ENCODE data around the gene FMNL2.
A peak's percentile ranks its signal among the peaks of the same experiment; 100 is the strongest.

Gene FMNL2

GRCh38 chr2:152440049-152440448, 105.1 kb downstream of the FMNL2 start:
- no peaks in the 10 kb centered on the region for H3K36me3 ChIP-seq (ENCODE audit: insufficient read depth, low read length)
- peaks cover 17% of the 10 kb centered on the region; the same call in 1 of the 2 replicates for H3K4me1 ChIP-seq (ENCODE audit: insufficient read depth, low read length)
- no peaks in the 10 kb centered on the region for H3K9me3 ChIP-seq (ENCODE audit: control insufficient read depth, insufficient read depth, low read length)
- no peak overlapping the region for H3K9ac ChIP-seq (ENCODE audit: low read depth, low read length)

GRCh38 chr2:152440460-152440859, 105.5 kb downstream of the FMNL2 start:
- Histone ChIP-seq H3K9ac (ENCODE audit: low read depth, low read length) (no peak overlapping the region), H3K4me1 (ENCODE audit: insufficient read depth, low read length) (peaks cover 19% of the 10 kb centered on the region), H3K36me3 (ENCODE audit: insufficient read depth, low read length) (no peaks in the 10 kb centered on the region), H3K9me3 (ENCODE audit: control insufficient read depth, insufficient read depth, low read length) (no peaks in the 10 kb centered on the region)

- no peaks in the 10 kb centered on the region for H3K9me3 ChIP-seq (ENCODE audit: control insufficient read depth, insufficient read depth, low read length)
- no peak overlapping the region for H3K9ac ChIP-seq (ENCODE audit: low read depth, low read length)
- no peaks in the 10 kb centered on the region for H3K36me3 ChIP-seq (ENCODE audit: insufficient read depth, low read length)
- H3K4me1 ChIP-seq (ENCODE audit: insufficient read depth, low read length) = peaks cover 25% of the 10 kb centered on the region
These were observed 107.0 kb downstream of the FMNL2 start for GRCh38 chr2:152441961-152442360.

GRCh38 chr2:152443771-152444170, 108.8 kb downstream of the FMNL2 start:
- Histone ChIP-seq H3K4me1 (ENCODE audit: insufficient read depth, low read length) (peaks cover 16% of the 10 kb centered on the region), H3K9me3 (ENCODE audit: control insufficient read depth, insufficient read depth, low read length) (no peaks in the 10 kb centered on the region), H3K36me3 (ENCODE audit: insufficient read depth, low read length) (no peaks in the 10 kb centered on the region), H3K9ac (ENCODE audit: low read depth, low read length) (no peak overlapping the region)

GRCh38 chr2:152444448-152444847, 109.5 kb downstream of the FMNL2 start:
- H3K9me3 ChIP-seq (ENCODE audit: control insufficient read depth, insufficient read depth, low read length) = no peaks in the 10 kb centered on the region
- peaks cover 17% of the 10 kb centered on the region for H3K4me1 ChIP-seq (ENCODE audit: insufficient read depth, low read length)
- H3K36me3 ChIP-seq (ENCODE audit: insufficient read depth, low read length) = no peaks in the 10 kb centered on the region
- no peak overlapping the region for H3K9ac ChIP-seq (ENCODE audit: low read depth, low read length)

- Histone ChIP-seq H3K9me3 (ENCODE audit: control insufficient read depth, insufficient read depth, low read length) (no peaks in the 10 kb centered on the region), H3K9ac (ENCODE audit: low read depth, low read length) (no peak overlapping the region), H3K4me1 (ENCODE audit: insufficient read depth, low read length) (peaks cover 23% of the 10 kb centered on the region), H3K36me3 (ENCODE audit: insufficient read depth, low read length) (no peaks in the 10 kb centered on the region)
These were observed 110.4 kb downstream of the FMNL2 start for GRCh38 chr2:152445375-152445774.

GRCh38 chr2:152445791-152446201, 110.8 kb downstream of the FMNL2 start:
- H3K9ac ChIP-seq (ENCODE audit: low read depth, low read length) = no peak overlapping the region
- no peaks in the 10 kb centered on the region for H3K9me3 ChIP-seq (ENCODE audit: control insufficient read depth, insufficient read depth, low read length)
- peaks cover 23% of the 10 kb centered on the region for H3K4me1 ChIP-seq (ENCODE audit: insufficient read depth, low read length)
- H3K36me3 ChIP-seq (ENCODE audit: insufficient read depth, low read length) = no peaks in the 10 kb centered on the region

GRCh38 chr2:152446213-152446612, 111.2 kb downstream of the FMNL2 start:
- Histone ChIP-seq H3K4me1 (ENCODE audit: insufficient read depth, low read length) (peaks cover 23% of the 10 kb centered on the region), H3K9me3 (ENCODE audit: control insufficient read depth, insufficient read depth, low read length) (no peaks in the 10 kb centered on the region), H3K36me3 (ENCODE audit: insufficient read depth, low read length) (no peaks in the 10 kb centered on the region), H3K9ac (ENCODE audit: low read depth, low read length) (no peak overlapping the region)

GRCh38 chr2:152447897-152448296, 112.9 kb downstream of the FMNL2 start:
- Histone ChIP-seq H3K4me1 (ENCODE audit: insufficient read depth, low read length) (peaks cover 34% of the 10 kb centered on the region), H3K36me3 (ENCODE audit: insufficient read depth, low read length) (no peaks in the 10 kb centered on the region), H3K9me3 (ENCODE audit: control insufficient read depth, insufficient read depth, low read length) (no peaks in the 10 kb centered on the region), H3K9ac (ENCODE audit: low read depth, low read length) (no peak overlapping the region)

GRCh38 chr2:152448606-152449005, 113.6 kb downstream of the FMNL2 start:
- Histone ChIP-seq H3K36me3 (ENCODE audit: insufficient read depth, low read length) (no peaks in the 10 kb centered on the region), H3K4me1 (ENCODE audit: insufficient read depth, low read length) (peaks cover 35% of the 10 kb centered on the region), H3K9me3 (ENCODE audit: control insufficient read depth, insufficient read depth, low read length) (no peaks in the 10 kb centered on the region), H3K9ac (ENCODE audit: low read depth, low read length) (no peak overlapping the region)

GRCh38 chr2:152449578-152449977, 114.6 kb downstream of the FMNL2 start:
- Histone ChIP-seq H3K9me3 (ENCODE audit: control insufficient read depth, insufficient read depth, low read length) (no peaks in the 10 kb centered on the region), H3K36me3 (ENCODE audit: insufficient read depth, low read length) (no peaks in the 10 kb centered on the region), H3K4me1 (ENCODE audit: insufficient read depth, low read length) (peaks cover 44% of the 10 kb centered on the region), H3K9ac (ENCODE audit: low read depth, low read length) (no peak overlapping the region)

GRCh38 chr2:152450176-152450575, 115.2 kb downstream of the FMNL2 start:
- Histone ChIP-seq H3K36me3 (ENCODE audit: insufficient read depth, low read length) (no peaks in the 10 kb centered on the region), H3K4me1 (ENCODE audit: insufficient read depth, low read length) (peaks cover 50% of the 10 kb centered on the region), H3K9me3 (ENCODE audit: control insufficient read depth, insufficient read depth, low read length) (no peaks in the 10 kb centered on the region), H3K9ac (ENCODE audit: low read depth, low read length) (no peak overlapping the region)

- no peaks in the 10 kb centered on the region for H3K36me3 ChIP-seq (ENCODE audit: insufficient read depth, low read length)
- H3K4me1 ChIP-seq (ENCODE audit: insufficient read depth, low read length) = peaks cover 45% of the 10 kb centered on the region
- peak overlapping the region; percentile 50 for H3K9ac ChIP-seq (ENCODE audit: low read depth, low read length)
- no peaks in the 10 kb centered on the region for H3K9me3 ChIP-seq (ENCODE audit: control insufficient read depth, insufficient read depth, low read length)
These were observed 117.4 kb downstream of the FMNL2 start for GRCh38 chr2:152452256-152452973.

- Histone ChIP-seq H3K36me3 (ENCODE audit: insufficient read depth, low read length) (no peaks in the 10 kb centered on the region), H3K9ac (ENCODE audit: low read depth, low read length) (peak overlapping the region; percentile 50), H3K4me1 (ENCODE audit: insufficient read depth, low read length) (peaks cover 44% of the 10 kb centered on the region), H3K9me3 (ENCODE audit: control insufficient read depth, insufficient read depth, low read length) (no peaks in the 10 kb centered on the region)
These were observed 118.3 kb downstream of the FMNL2 start for GRCh38 chr2:152453129-152453911.

- no peaks in the 10 kb centered on the region for H3K36me3 ChIP-seq (ENCODE audit: insufficient read depth, low read length)
- peaks cover 39% of the 10 kb centered on the region for H3K4me1 ChIP-seq (ENCODE audit: insufficient read depth, low read length)
- H3K9me3 ChIP-seq (ENCODE audit: control insufficient read depth, insufficient read depth, low read length) = no peaks in the 10 kb centered on the region
- H3K9ac ChIP-seq (ENCODE audit: low read depth, low read length) = no peak overlapping the region
These were observed 119.4 kb downstream of the FMNL2 start for GRCh38 chr2:152454371-152454770.

Measured in ES-I3 (cell line).